HepG2 (cell line): ENCODE results near the gene HDGFL3. TPM values are rescaled to one million over a fixed set of nuclear protein-coding genes. Genes with fewer than 3 reads are reported as not detected.

Source experiments
- ATAC-seq: fragments of 200-7000 bp; cut with Tn5 transposase; 3 replicates; pipeline ENCODE4 v1.9.1; 2020; ENCODE audit warnings: mild to moderate bottlenecking, moderate library complexity
- BruUV-seq: library from RNA; stranded (reverse); fragments of 400-500 nt; replicated peaks from 2 replicates; lab custom pipeline; 2021; lab: Mats Ljungman, UMichigan
- CTCF ChIA-PET: fragments of 300-600 bp; formaldehyde crosslinking; extraction: SDS; loops from one replicate; lab custom pipeline; 2021; ENCODE audit warnings: low total read pairs, inconsistent platforms, low intra/inter-chr PET ratio; lab: Yijun Ruan, JAX
- POLR2A ChIA-PET: fragments of 350-600 bp; sonication (Branson Sonifier 250); formaldehyde crosslinking; loops from one replicate; lab custom pipeline; 2020; ENCODE audit warnings: antibody characterized with exemption, inconsistent platforms; lab: Yijun Ruan, JAX
- DNase-seq: peaks from one replicate; pipeline ENCODE4 v3.0.0-alpha.2; 2015; ENCODE audit warnings: low spot score
- FAIRE-seq: peaks from 3 replicates; lab custom pipeline; 2011; peaks lifted over from hg19 to GRCh38; lab: Jason Lieb, UNC
- H2AFZ ChIP-seq: one replicate; pipeline ENCODE4 v1.6.1; 2011; ENCODE audit warnings: low read length, inconsistent platforms
- H3K27ac ChIP-seq: fragments of 300-600 bp; 3 replicates; pipeline ENCODE4 v1.8.0; 2011; ENCODE audit warnings: mixed run types, mild to moderate bottlenecking, mixed read lengths, low read length, inconsistent platforms; ENCODE audit not compliant: insufficient read depth; ENCODE audit errors: extremely low read length
- H3K27me3 ChIP-seq, 2 experiments: fragments of 200-600 bp in 1 of 2; 2 replicates in 1 of 2; 3 replicates in 1 of 2; pipeline versions ENCODE4 v1.6.0 to v1.8.0; 2011; ENCODE audit warnings: low read length in 2 of 2, mild to moderate bottlenecking in 2 of 2, moderate library complexity in 2 of 2, inconsistent platforms in 1 of 2; ENCODE audit not compliant: insufficient read depth in 2 of 2, control insufficient read depth in 1 of 2
- H3K36me3 ChIP-seq, 2 experiments: fragments of 200-600 bp in 1 of 2; replicated peaks in 1 of 2; 2 replicates in 1 of 2; 3 replicates in 1 of 2; pipeline versions ENCODE4 v1.5.1 to v1.8.0; 2011; ENCODE audit warnings: low read length in 2 of 2, inconsistent platforms in 1 of 2; ENCODE audit not compliant: insufficient read depth in 2 of 2, control insufficient read depth in 1 of 2
- H3K4me1 ChIP-seq: 2 replicates; pipeline ENCODE4 v1.5.1; 2012; ENCODE audit warnings: low read length, inconsistent platforms; ENCODE audit not compliant: insufficient read depth
- H3K4me2 ChIP-seq: 2 replicates; pipeline ENCODE4 v1.6.0; 2011; ENCODE audit warnings: low read depth, low read length, inconsistent platforms
- H3K4me3 ChIP-seq, 3 experiments: fragments of 200-600 bp in 1 of 3; sonication (generic), shearing (Covaris generic) in 1 of 3; replicated peaks in 1 of 3; 2 replicates each; pipeline ENCODE4 v1.5.1; 2011 to 2016; ENCODE audit warnings: low read length in 3 of 3, inconsistent platforms in 2 of 3, low read depth in 2 of 3, mild to moderate bottlenecking in 2 of 3, control low read depth in 1 of 3, mixed read lengths in 1 of 3; ENCODE audit not compliant: insufficient read depth in 1 of 3
- H3K79me2 ChIP-seq: one replicate; pipeline ENCODE4 v1.6.1; 2011; ENCODE audit warnings: low read length, inconsistent platforms; ENCODE audit not compliant: insufficient read depth
- H3K9ac ChIP-seq: 2 replicates; pipeline ENCODE4 v1.6.0; 2011; ENCODE audit warnings: mild to moderate bottlenecking, low read depth, low read length, inconsistent platforms; ENCODE audit not compliant: insufficient read depth
- H3K9me3 ChIP-seq: 2 replicates; pipeline ENCODE4 v1.5.1; 2012; ENCODE audit warnings: mild to moderate bottlenecking, low read length
- H4K20me1 ChIP-seq: 2 replicates; pipeline ENCODE4 v1.6.0; 2011; ENCODE audit warnings: inconsistent platforms, mild to moderate bottlenecking, low read length, moderate library complexity; ENCODE audit not compliant: insufficient read depth
- ATF3 ChIP-seq: sonication (generic); formaldehyde crosslinking; IDR thresholded peaks from 2 replicates; pipeline ENCODE4 v1.4.0; 2020; ENCODE audit warnings: missing genetic modification reagents
- ETV6 ChIP-seq: sonication (generic); formaldehyde crosslinking; conservative IDR thresholded peaks from 2 replicates; pipeline ENCODE4 v1.4.0; 2020; ENCODE audit warnings: missing genetic modification reagents
- FOXK2 ChIP-seq: fragments of 450-650 bp; IDR thresholded peaks from 2 replicates; pipeline ENCODE4 v1.6.1; 2016
- GABPA ChIP-seq, 2 experiments: IDR thresholded peaks; 2 replicates each; pipeline ENCODE4 v1.6.1; 2011 to 2016; ENCODE audit warnings: low read depth in 2 of 2, low read length in 1 of 2, missing biosample characterization in 1 of 2, missing genetic modification characterization in 1 of 2
- JDP2 ChIP-seq: sonication (generic); formaldehyde crosslinking; IDR thresholded peaks from 2 replicates; pipeline ENCODE4 v1.8.1; 2022; ENCODE audit warnings: missing genetic modification reagents, borderline replicate concordance
- NCOA2 ChIP-seq: sonication (generic); formaldehyde crosslinking; IDR thresholded peaks from 2 replicates; pipeline ENCODE4 v1.8.0; 2022; ENCODE audit warnings: inconsistent platforms
- TBL1XR1 ChIP-seq: fragments of 150-350 bp; IDR thresholded peaks from 2 replicates; pipeline ENCODE4 v1.6.1; 2014; ENCODE audit warnings: borderline replicate concordance, low read length; ENCODE audit not compliant: partially characterized antibody
- TEF ChIP-seq: sonication (generic); formaldehyde crosslinking; IDR thresholded peaks from 2 replicates; pipeline ENCODE4 v1.5.0; 2020; ENCODE audit warnings: missing genetic modification reagents
- ZMYM2 ChIP-seq: sonication (generic); formaldehyde crosslinking; IDR thresholded peaks from 2 replicates; pipeline ENCODE4 v1.8.0; 2022; ENCODE audit warnings: mild to moderate bottlenecking, missing genetic modification reagents
- ZNF552 ChIP-seq: sonication (generic); formaldehyde crosslinking; IDR thresholded peaks from 2 replicates; pipeline ENCODE4 v1.9.0; 2022; ENCODE audit warnings: missing genetic modification reagents, mild to moderate bottlenecking, borderline replicate concordance
- ZNF562 ChIP-seq: sonication (generic); formaldehyde crosslinking; IDR thresholded peaks from 2 replicates; pipeline ENCODE4 v1.8.0; 2022; ENCODE audit warnings: missing genetic modification reagents, borderline replicate concordance
- ZNF674 ChIP-seq: sonication (generic); formaldehyde crosslinking; IDR thresholded peaks from 2 replicates; pipeline ENCODE4 v1.5.0; 2020; ENCODE audit warnings: low read depth, mild to moderate bottlenecking, missing genetic modification reagents
- ZNF703 ChIP-seq: sonication (generic); formaldehyde crosslinking; IDR thresholded peaks from 2 replicates; pipeline ENCODE4 v1.5.1; 2020; ENCODE audit warnings: missing genetic modification reagents, mild to moderate bottlenecking, moderate library complexity, borderline replicate concordance
- ZNF788 ChIP-seq: sonication (generic); formaldehyde crosslinking; IDR thresholded peaks from 2 replicates; pipeline ENCODE4 v1.5.0; 2020; ENCODE audit warnings: mild to moderate bottlenecking, missing genetic modification reagents, borderline replicate concordance
- WGBS: methylation state at CpG from one replicate; pipeline ENCODE4 v1.1.6; 2017; ENCODE audit warnings: low lambda C conversion rate; 5-methylcytosine and 5-hydroxymethylcytosine counted together
- in situ Hi-C: cut with HindIII; loops from 2 replicates; pipeline ENCODE4 v1.10.0; 2017; ENCODE audit warnings: low pct_unique_long_range_greater_than_20kb; ENCODE audit not compliant: extremely low pct_ligation_motif_present
- intact Hi-C: fragments of 100-400 bp; cut with micrococcal nuclease; formaldehyde crosslinking; loops from one replicate; pipeline ENCODE4 v1.10.0; 2022; ENCODE audit not compliant: unreplicated experiment
- polyA plus RNA-seq, 8 experiments: library from polyadenylated mRNA; depleted of rRNA in 3 of 8; stranded (reverse) in 7 of 8; unstranded in 1 of 8; fragments of >200 nt; fragmentation: Illumina TruSeq in 4 of 8; extraction: Trizol in 4 of 8; gene quantifications; 2 replicates each; pipeline versions ENCODE4 v1.2.1 to v1.2.3, GENCODE V29; 2011 to 2016; ENCODE audit warnings: low read depth in 4 of 8, missing spikeins in 1 of 8, mixed read lengths in 1 of 8; ENCODE audit not compliant: insufficient read depth in 1 of 8
- total RNA-seq, 5 experiments: library from RNA; depleted of rRNA; stranded (reverse); fragments of >200 nt; fragmentation: Illumina TruSeq; extraction: Trizol; gene quantifications; 2 replicates each; pipeline ENCODE4 v1.2.3, GENCODE V29; 2016; ENCODE audit warnings: low read depth in 1 of 5
- TF ChIP-seq, protein P1 (sequence below): sonication (generic); formaldehyde crosslinking; IDR thresholded peaks from 2 replicates; pipeline ENCODE4 v1.4.0; 2020; ENCODE audit warnings: mild to moderate bottlenecking, missing genetic modification reagents
- TF ChIP-seq, protein P2 (sequence below): sonication (generic); formaldehyde crosslinking; IDR thresholded peaks from 2 replicates; pipeline ENCODE4 v1.8.1; 2023; ENCODE audit warnings: mild to moderate bottlenecking, missing genetic modification reagents, borderline replicate concordance
- TF ChIP-seq, protein P3 (sequence below): sonication (generic); formaldehyde crosslinking; IDR thresholded peaks from 2 replicates; pipeline ENCODE4 v1.8.0; 2022; ENCODE audit warnings: missing genetic modification reagents, mild to moderate bottlenecking, borderline replicate concordance
- TF ChIP-seq, protein P4 (sequence below): IDR thresholded peaks from 2 replicates; pipeline ENCODE4 v1.6.1; 2016

The HDGFL3 gene
- total and polyA plus RNA-seq, 2 of the 13 experiments (the other 11 are each of a cell fraction or from before 2014, with no cell fraction given) = 0.07 to 0.09 TPM

DNA sequence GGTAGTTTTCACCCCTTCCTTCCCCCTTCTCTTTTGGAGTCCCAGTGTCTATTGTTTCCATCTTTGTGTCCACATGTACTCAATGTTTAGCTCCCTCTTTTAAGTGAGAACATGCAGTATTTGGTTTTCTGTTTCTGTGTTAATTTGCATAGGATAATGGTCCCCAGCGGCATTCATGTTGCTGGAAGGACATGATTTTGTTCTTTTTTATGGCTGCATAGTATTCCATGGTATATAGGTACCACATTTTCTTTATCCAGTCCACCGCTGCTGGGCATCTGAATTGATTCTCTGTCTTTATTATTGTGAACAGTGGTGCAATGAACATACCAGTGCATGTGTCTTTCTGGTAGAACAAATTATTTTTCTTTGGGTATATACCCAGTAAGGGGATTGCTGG, 7.7 kb upstream of the HDGFL3 start:
- ChIA-PET POLR2A (no interaction called here), CTCF (no interaction called here)
- Histone ChIP-seq H3K4me2 (no peak overlapping the region), H3K4me1 (no peaks in the 10 kb centered on the region), H2AFZ (no peak overlapping the region), H3K79me2 (no peaks in the 10 kb centered on the region), H3K36me3 (no peaks in the 10 kb centered on the region), H3K9me3 (no peaks in the 10 kb centered on the region), H3K9ac (no peak overlapping the region), H3K27ac (no peak overlapping the region), H4K20me1 (no peaks in the 10 kb centered on the region), H3K4me3 (no peak overlapping the region), H3K27me3 (no peaks in the 10 kb centered on the region)
- FAIRE-seq (no peak), DNase-seq (no peak), ATAC-seq (no peak)
- no TSS peak for BruUV-seq
- WGBS = 2% methylated on average over 2 of the region's 2 CpGs
- in situ Hi-C loops (no loop called here), intact Hi-C loops (no loop called here)
- TF ChIP-seq ZNF703 (CRISPR knock-in tag) (no peak), ATF3 (no peak), JDP2 (CRISPR knock-in tag) (no peak), ZMYM2 (no peak), NCOA2 (CRISPR knock-in tag) (no peak), ZNF674 (CRISPR knock-in tag) (no peak), ETV6 (no peak), GABPA (IDR thresholded peaks at IDR 0.05; ENCODE audit: low read depth, low read length) (no peak), GABPA (CRISPR knock-in tag; IDR thresholded peaks at IDR 0.05; ENCODE audit: low read depth) (no peak), TBL1XR1 (no peak), TEF (CRISPR knock-in tag) (no peak), FOXK2 (no peak), ZNF562 (CRISPR knock-in tag) (no peak), ZNF788 (CRISPR knock-in tag) (no peak), ZNF552 (CRISPR knock-in tag) (no peak)
- TF ChIP-seq, protein P1, sequence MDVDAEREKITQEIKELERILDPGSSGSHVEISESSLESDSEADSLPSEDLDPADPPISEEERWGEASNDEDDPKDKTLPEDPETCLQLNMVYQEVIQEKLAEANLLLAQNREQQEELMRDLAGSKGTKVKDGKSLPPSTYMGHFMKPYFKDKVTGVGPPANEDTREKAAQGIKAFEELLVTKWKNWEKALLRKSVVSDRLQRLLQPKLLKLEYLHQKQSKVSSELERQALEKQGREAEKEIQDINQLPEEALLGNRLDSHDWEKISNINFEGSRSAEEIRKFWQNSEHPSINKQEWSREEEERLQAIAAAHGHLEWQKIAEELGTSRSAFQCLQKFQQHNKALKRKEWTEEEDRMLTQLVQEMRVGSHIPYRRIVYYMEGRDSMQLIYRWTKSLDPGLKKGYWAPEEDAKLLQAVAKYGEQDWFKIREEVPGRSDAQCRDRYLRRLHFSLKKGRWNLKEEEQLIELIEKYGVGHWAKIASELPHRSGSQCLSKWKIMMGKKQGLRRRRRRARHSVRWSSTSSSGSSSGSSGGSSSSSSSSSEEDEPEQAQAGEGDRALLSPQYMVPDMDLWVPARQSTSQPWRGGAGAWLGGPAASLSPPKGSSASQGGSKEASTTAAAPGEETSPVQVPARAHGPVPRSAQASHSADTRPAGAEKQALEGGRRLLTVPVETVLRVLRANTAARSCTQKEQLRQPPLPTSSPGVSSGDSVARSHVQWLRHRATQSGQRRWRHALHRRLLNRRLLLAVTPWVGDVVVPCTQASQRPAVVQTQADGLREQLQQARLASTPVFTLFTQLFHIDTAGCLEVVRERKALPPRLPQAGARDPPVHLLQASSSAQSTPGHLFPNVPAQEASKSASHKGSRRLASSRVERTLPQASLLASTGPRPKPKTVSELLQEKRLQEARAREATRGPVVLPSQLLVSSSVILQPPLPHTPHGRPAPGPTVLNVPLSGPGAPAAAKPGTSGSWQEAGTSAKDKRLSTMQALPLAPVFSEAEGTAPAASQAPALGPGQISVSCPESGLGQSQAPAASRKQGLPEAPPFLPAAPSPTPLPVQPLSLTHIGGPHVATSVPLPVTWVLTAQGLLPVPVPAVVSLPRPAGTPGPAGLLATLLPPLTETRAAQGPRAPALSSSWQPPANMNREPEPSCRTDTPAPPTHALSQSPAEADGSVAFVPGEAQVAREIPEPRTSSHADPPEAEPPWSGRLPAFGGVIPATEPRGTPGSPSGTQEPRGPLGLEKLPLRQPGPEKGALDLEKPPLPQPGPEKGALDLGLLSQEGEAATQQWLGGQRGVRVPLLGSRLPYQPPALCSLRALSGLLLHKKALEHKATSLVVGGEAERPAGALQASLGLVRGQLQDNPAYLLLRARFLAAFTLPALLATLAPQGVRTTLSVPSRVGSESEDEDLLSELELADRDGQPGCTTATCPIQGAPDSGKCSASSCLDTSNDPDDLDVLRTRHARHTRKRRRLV (CRISPR knock-in tag) = no peak
- TF ChIP-seq, protein P2, sequence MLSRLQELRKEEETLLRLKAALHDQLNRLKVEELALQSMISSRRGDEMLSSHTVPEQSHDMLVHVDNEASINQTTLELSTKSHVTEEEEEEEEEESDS (CRISPR knock-in tag) = no peak
- TF ChIP-seq, protein P3, sequence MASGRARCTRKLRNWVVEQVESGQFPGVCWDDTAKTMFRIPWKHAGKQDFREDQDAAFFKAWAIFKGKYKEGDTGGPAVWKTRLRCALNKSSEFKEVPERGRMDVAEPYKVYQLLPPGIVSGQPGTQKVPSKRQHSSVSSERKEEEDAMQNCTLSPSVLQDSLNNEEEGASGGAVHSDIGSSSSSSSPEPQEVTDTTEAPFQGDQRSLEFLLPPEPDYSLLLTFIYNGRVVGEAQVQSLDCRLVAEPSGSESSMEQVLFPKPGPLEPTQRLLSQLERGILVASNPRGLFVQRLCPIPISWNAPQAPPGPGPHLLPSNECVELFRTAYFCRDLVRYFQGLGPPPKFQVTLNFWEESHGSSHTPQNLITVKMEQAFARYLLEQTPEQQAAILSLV = no peak
- TF ChIP-seq, protein P4, sequence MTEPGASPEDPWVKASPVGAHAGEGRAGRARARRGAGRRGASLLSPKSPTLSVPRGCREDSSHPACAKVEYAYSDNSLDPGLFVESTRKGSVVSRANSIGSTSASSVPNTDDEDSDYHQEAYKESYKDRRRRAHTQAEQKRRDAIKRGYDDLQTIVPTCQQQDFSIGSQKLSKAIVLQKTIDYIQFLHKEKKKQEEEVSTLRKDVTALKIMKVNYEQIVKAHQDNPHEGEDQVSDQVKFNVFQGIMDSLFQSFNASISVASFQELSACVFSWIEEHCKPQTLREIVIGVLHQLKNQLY = no peak
